ENCODE measurements around the gene ANO6. TPM values are rescaled to one million over a fixed set of nuclear protein-coding genes. Genes with fewer than 3 reads are reported as not detected.

Gene ANO6
- total RNA-seq, 4 donors from 2014 or later = 31.8 to 43.5 (median 34.1) TPM

DNA sequence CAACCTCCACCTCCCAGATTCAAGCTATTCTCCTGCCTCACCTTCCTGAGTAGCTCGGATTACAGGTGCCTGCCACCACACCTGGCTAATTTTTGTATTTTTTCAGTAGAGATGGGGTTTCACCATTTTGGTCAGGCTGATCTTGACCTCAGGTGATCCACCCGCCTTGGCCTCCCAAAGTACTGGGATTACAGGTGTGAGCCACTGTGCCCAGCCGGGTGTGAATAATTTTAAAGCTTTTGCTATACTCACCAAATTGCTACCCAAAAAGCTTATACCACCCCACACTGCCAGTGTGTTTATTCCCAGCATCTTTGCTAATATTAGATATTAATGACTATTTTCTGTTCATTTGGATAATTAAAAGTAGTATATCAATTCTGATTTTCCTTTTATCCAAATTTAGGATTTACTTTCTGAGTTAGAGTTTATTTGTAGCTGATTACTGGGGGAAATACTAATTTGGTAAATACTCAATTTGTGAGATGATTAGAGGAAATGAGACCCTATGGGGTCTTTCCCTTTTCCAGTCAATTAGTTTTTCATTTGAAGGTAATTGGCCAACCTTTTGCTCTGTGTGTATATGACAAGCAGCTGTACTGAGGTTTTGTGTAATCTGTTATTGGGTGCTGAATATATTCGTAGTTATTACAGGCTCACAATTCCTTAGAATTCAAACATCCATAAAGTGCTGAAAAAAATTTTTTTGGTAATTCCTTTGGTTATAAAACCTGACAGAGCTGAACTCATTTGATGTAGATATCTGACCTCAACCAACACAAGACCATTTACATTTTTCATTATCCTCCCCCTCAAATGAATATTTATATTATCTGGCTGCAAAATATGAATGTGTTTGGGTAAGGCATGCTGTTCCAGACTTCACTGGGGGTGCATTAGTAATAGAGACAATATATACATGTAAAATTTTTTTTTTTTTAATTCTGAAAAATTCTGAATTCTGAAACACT is 73.6 kb downstream of the ANO6 start:
- Histone ChIP-seq H3K4me1 (peaks cover 16% of the 10 kb centered on the region), H3K4me3 (no peak overlapping the region), H3K27me3 (no peaks in the 10 kb centered on the region), H3K9me3 (no peaks in the 10 kb centered on the region), H3K27ac (no peak overlapping the region), H3K36me3 (no peaks in the 10 kb centered on the region)
- 95% methylated on average over 4 of the region's 4 CpGs for WGBS
- TF ChIP-seq POLR2AphosphoS5 (IDR thresholded peaks at IDR 0.05) (no peak), EP300 (IDR thresholded peaks at IDR 0.05) (no peak), POLR2A (IDR thresholded peaks at IDR 0.05) (no peak)
- TF ChIP-seq, protein P1, sequence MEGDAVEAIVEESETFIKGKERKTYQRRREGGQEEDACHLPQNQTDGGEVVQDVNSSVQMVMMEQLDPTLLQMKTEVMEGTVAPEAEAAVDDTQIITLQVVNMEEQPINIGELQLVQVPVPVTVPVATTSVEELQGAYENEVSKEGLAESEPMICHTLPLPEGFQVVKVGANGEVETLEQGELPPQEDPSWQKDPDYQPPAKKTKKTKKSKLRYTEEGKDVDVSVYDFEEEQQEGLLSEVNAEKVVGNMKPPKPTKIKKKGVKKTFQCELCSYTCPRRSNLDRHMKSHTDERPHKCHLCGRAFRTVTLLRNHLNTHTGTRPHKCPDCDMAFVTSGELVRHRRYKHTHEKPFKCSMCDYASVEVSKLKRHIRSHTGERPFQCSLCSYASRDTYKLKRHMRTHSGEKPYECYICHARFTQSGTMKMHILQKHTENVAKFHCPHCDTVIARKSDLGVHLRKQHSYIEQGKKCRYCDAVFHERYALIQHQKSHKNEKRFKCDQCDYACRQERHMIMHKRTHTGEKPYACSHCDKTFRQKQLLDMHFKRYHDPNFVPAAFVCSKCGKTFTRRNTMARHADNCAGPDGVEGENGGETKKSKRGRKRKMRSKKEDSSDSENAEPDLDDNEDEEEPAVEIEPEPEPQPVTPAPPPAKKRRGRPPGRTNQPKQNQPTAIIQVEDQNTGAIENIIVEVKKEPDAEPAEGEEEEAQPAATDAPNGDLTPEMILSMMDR (IDR thresholded peaks at IDR 0.05) = no peak
- no peak for DNase-seq (ENCODE audit: low spot score in 2 of 2)

DNA sequence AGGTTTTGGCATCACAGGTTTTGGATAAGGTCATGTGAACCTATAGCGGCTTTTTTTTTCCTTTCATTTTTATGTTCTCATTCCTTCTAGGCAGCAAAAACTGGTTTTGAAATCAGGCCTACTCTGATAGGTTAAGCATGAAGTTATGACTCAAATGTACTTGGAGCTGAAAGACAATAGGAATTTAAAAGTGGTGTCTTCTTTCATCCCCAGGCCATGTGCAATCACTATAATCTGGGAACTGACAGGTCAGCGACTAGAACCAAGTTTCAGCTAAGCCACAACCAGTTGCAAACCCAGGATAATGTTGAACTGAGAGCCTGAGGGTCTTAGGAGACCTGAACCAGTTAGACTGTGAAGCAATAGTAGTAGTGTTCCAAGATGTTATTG is 74.3 kb downstream of the ANO6 start:
- DNase-seq (ENCODE audit: low spot score in 2 of 2) = no peak
- Histone ChIP-seq H3K4me1 (peaks cover 15% of the 10 kb centered on the region), H3K27ac (no peak overlapping the region), H3K36me3 (no peaks in the 10 kb centered on the region), H3K27me3 (no peaks in the 10 kb centered on the region), H3K4me3 (no peak overlapping the region), H3K9me3 (no peaks in the 10 kb centered on the region)
- WGBS = 80% methylated on average over 2 of the region's 2 CpGs
- TF ChIP-seq EP300 (IDR thresholded peaks at IDR 0.05) (no peak), POLR2A (IDR thresholded peaks at IDR 0.05) (no peak), POLR2AphosphoS5 (IDR thresholded peaks at IDR 0.05) (peak in 1 of 3 donors; percentile 16)
- TF ChIP-seq, protein P1 (IDR thresholded peaks at IDR 0.05) = no peak

DNA sequence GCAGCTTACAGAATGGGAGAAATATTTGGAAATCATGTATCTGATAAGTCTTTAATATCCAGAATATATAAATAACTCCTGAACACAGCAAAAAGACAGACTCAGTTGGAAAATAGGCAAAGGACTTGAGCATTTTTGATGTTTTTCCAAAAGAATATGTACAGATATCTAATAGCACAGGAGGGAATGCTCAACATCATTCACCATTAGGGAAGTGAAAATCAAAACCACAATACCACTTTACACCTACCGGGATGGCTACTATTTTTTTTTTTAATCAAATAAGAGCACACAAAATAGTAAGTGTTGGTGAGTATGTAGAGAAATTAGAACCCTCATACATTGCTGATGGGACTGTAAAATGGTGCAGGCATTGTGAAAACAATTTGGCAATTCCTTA is 75.6 kb downstream of the ANO6 start:
- Histone ChIP-seq H3K27me3 (no peaks in the 10 kb centered on the region), H3K27ac (no peak overlapping the region), H3K36me3 (no peaks in the 10 kb centered on the region), H3K9me3 (no peaks in the 10 kb centered on the region), H3K4me3 (no peak overlapping the region), H3K4me1 (peaks cover 15% of the 10 kb centered on the region)
- no peak for DNase-seq (ENCODE audit: low spot score in 2 of 2)
- 95% methylated on average over 1 of the region's 1 CpG for WGBS
- TF ChIP-seq EP300 (IDR thresholded peaks at IDR 0.05) (no peak), POLR2AphosphoS5 (IDR thresholded peaks at IDR 0.05) (no peak), POLR2A (IDR thresholded peaks at IDR 0.05) (no peak)
- TF ChIP-seq, protein P1 (IDR thresholded peaks at IDR 0.05) = no peak

DNA sequence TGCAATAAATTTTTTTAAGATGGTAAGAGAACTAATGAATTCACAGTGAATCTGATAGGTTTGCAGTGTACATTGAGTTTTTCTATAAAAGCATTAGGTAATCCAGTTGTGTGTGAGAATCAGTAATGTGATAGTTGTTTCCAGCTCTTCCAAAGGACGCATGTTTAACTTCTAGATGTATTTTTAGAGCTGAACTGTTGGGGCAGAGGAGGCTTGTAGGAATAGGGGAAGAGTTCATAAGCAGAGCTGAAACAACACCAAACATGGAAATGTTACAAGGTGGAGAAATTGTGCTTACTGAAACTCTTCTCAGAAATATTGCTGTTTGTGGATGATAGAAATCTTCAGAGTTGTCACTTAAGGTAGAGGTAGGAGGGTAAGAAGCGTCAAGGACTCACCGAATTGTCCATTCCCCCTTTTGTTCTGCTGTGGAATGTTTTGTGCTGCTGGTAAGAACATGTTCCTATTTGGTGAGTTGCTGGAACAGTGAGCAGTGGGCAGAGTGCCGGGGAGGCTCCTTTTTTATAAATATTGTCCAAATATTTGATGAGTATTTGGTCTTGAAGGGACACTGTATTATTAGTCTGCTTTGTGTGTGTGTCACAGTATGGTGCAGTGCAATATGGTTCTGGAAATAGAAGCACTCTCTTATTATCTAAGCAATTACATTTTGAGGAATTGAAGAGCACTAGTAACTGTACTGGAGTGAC is 76.7 kb downstream of the ANO6 start:
- Histone ChIP-seq H3K4me1 (peaks cover 15% of the 10 kb centered on the region), H3K27me3 (no peaks in the 10 kb centered on the region), H3K4me3 (no peak overlapping the region), H3K9me3 (no peaks in the 10 kb centered on the region), H3K36me3 (no peaks in the 10 kb centered on the region), H3K27ac (peak overlapping the region; percentile 37)
- DNase-seq (ENCODE audit: low spot score in 2 of 2) = no peak
- 49% methylated on average over 4 of the region's 4 CpGs for WGBS
- TF ChIP-seq, protein P1 (IDR thresholded peaks at IDR 0.05) = no peak
- TF ChIP-seq EP300 (IDR thresholded peaks at IDR 0.05) = peak; percentile 46

DNA sequence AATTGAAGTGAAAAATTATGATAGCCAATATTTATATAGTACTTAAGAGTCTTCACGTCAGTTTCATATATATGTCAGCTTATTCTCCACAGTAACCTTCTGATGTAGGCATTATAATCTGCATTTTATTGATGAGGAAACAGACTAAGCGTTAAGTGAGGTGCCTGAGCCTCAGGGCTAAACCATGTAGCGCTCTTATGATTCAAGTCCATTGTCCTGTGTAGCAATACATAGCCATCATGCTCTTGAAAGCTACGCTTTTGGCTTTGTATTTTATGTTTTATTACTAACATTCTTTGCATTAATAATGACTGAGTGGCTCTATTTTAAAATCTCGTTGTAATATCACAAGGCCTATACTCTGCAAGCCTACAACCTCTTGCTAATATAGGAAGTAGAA is 79.0 kb downstream of the ANO6 start:
- Histone ChIP-seq H3K27ac (no peak overlapping the region), H3K36me3 (no peaks in the 10 kb centered on the region), H3K27me3 (no peaks in the 10 kb centered on the region), H3K4me3 (no peak overlapping the region), H3K9me3 (no peaks in the 10 kb centered on the region), H3K4me1 (peaks cover 33% of the 10 kb centered on the region)
- TF ChIP-seq POLR2A (IDR thresholded peaks at IDR 0.05) = no peak
- TF ChIP-seq, protein P1 (IDR thresholded peaks at IDR 0.05) = no peak
- no peak for TF ChIP-seq EP300 (IDR thresholded peaks at IDR 0.05)
- no peak for TF ChIP-seq POLR2AphosphoS5 (IDR thresholded peaks at IDR 0.05)
- 88% methylated on average over 5 of the region's 5 CpGs for WGBS
- DNase-seq (ENCODE audit: low spot score in 2 of 2) = no peak
